Progenitor cell of endocrine pancreas (in vitro differentiated cells): ENCODE data around the gene TUBGCP2. TPM values are rescaled to one million over a fixed set of nuclear protein-coding genes. Genes with fewer than 3 reads are reported as not detected.

Experiments
- DNase-seq: peaks from one replicate; pipeline ENCODE4 v3.0.0; 2021; ENCODE audit warnings: low spot score; ENCODE audit not compliant: unreplicated experiment
- H3K27ac Mint-ChIP-seq: 2 replicates; pipeline ENCODE4 v1.8.0; 2021; ENCODE audit warnings: mild to moderate bottlenecking, moderate library complexity, mixed read lengths
- H3K27me3 Mint-ChIP-seq: 2 replicates; pipeline ENCODE4 v1.8.0; 2021; ENCODE audit warnings: mixed read lengths
- H3K36me3 Mint-ChIP-seq: 2 replicates; pipeline ENCODE4 v1.8.0; 2022; ENCODE audit warnings: mixed read lengths; ENCODE audit not compliant: insufficient read depth
- H3K4me1 Mint-ChIP-seq: 2 replicates; pipeline ENCODE4 v1.8.0; 2021; ENCODE audit warnings: low read depth, mixed read lengths
- H3K4me3 Mint-ChIP-seq: 2 replicates; pipeline ENCODE4 v1.8.0; 2021; ENCODE audit warnings: low read depth, mild to moderate bottlenecking, moderate library complexity, mixed read lengths
- H3K9me3 Mint-ChIP-seq: 2 replicates; pipeline ENCODE4 v1.8.0; 2021; ENCODE audit warnings: low read depth, mixed read lengths
- CTCF ChIP-seq: fragments of 200-600 bp; sonication (generic); IDR thresholded peaks from one replicate; pipeline ENCODE4 v1.5.0; 2021; ENCODE audit warnings: antibody characterized with exemption, mild to moderate bottlenecking; ENCODE audit not compliant: unreplicated experiment
- total RNA-seq: library from RNA; stranded (reverse); gene quantifications from 2 replicates; pipeline ENCODE4 v1.2.1, GENCODE V29; 2021

TUBGCP2 gene
- total RNA-seq, 1 donor from 2014 or later = 77.0 TPM

- no peak overlapping the region for H3K4me3 Mint-ChIP-seq
- DNase-seq = no peak
- TF ChIP-seq CTCF = no peak
Observed at GRCh38 chr10:133335246-133336117, 26.8 kb upstream of the TUBGCP2 start.

GRCh38 chr10:133334503-133335245 is 26.0 kb upstream of the TUBGCP2 start:
- Mint-ChIP-seq H3K27ac (peak overlapping the region; percentile 67), H3K9me3 (peaks cover 4% of the 10 kb centered on the region), H3K27me3 (peaks cover 42% of the 10 kb centered on the region), H3K4me1 (peaks cover 2% of the 10 kb centered on the region), H3K4me3 (peak overlapping the region; percentile 56), H3K36me3 (peaks cover 1% of the 10 kb centered on the region)
- no peak for DNase-seq
- no peak for TF ChIP-seq CTCF

More at GRCh38 chr10:133335246-133336117, 26.8 kb upstream of the TUBGCP2 start:
- Mint-ChIP-seq H3K27me3 (peaks cover 37% of the 10 kb centered on the region), H3K27ac (no peak overlapping the region), H3K36me3 (peaks cover 1% of the 10 kb centered on the region), H3K9me3 (peaks cover 4% of the 10 kb centered on the region), H3K4me1 (peaks cover 2% of the 10 kb centered on the region)

GRCh38 chr10:133332936-133333699 is 24.4 kb upstream of the TUBGCP2 start:
- Mint-ChIP-seq H3K27me3 (peaks cover 54% of the 10 kb centered on the region), H3K27ac (no peak overlapping the region), H3K36me3 (peaks cover 1% of the 10 kb centered on the region), H3K9me3 (peaks cover 4% of the 10 kb centered on the region), H3K4me3 (no peak overlapping the region), H3K4me1 (peaks cover 2% of the 10 kb centered on the region)
- no peak for TF ChIP-seq CTCF
- no peak for DNase-seq

GRCh38 chr10:133329491-133330202 is 21.0 kb upstream of the TUBGCP2 start:
- Mint-ChIP-seq H3K27me3 (peaks cover 73% of the 10 kb centered on the region), H3K4me1 (peaks cover 4% of the 10 kb centered on the region), H3K27ac (no peak overlapping the region), H3K36me3 (peaks cover 1% of the 10 kb centered on the region), H3K4me3 (no peak overlapping the region), H3K9me3 (peaks cover 4% of the 10 kb centered on the region)
- TF ChIP-seq CTCF = peak; percentile 99
- DNase-seq = peak; percentile 79
